ENCODE results near the gene BCORL1. TPM values are rescaled to one million over a fixed set of nuclear protein-coding genes. Genes with fewer than 3 reads are reported as not detected.

BCORL1 gene
- total RNA-seq, 2 donors from 2014 or later: 3.0 to 4.4 TPM

- H3K4me1 ChIP-seq: peaks cover 5% of the 10 kb centered on the region
- H3K27ac ChIP-seq: no peak overlapping the region
- 47% methylated on average over 3 of the region's 3 CpGs for WGBS, 2 donors
- H3K9me3 ChIP-seq: no peaks in the 10 kb centered on the region
- intact Hi-C loops (cut with DNase I): no loop called here
- no peaks in the 10 kb centered on the region for H3K36me3 ChIP-seq (replicated peaks in 1 of 2; ENCODE audit: insufficient read depth in 1 of 2, low read depth in 2 of 2)
- DNase-seq (no peak), ATAC-seq (no peak)
- H3K27me3 ChIP-seq: no peaks in the 10 kb centered on the region
- TF ChIP-seq POLR2A (IDR thresholded peaks at IDR 0.05) (no peak), CTCF (IDR thresholded peaks at IDR 0.05) (no peak)
- H3K4me3 ChIP-seq: no peak overlapping the region
Measured at GRCh38 chrX:129987871-129988270, 5.4 kb downstream of the BCORL1 start.

GRCh38 chrX:129992181-129992580 lies 9.7 kb downstream of the BCORL1 start:
- WGBS, 2 donors: 78 to 81% methylated on average over 3 to 4 of the region's 5 CpGs
- Histone ChIP-seq H3K36me3 (replicated peaks in 1 of 2; ENCODE audit: insufficient read depth in 1 of 2, low read depth in 2 of 2) (no peaks in the 10 kb centered on the region), H3K4me1 (no peaks in the 10 kb centered on the region), H3K4me3 (no peak overlapping the region), H3K27ac (no peak overlapping the region), H3K9me3 (no peaks in the 10 kb centered on the region), H3K27me3 (no peaks in the 10 kb centered on the region)
- intact Hi-C loops (cut with DNase I): no loop called here
- TF ChIP-seq CTCF (IDR thresholded peaks at IDR 0.05): no peak
- TF ChIP-seq POLR2A (IDR thresholded peaks at IDR 0.05): no peak
- no peak for ATAC-seq
- DNase-seq: no peak

DNA sequence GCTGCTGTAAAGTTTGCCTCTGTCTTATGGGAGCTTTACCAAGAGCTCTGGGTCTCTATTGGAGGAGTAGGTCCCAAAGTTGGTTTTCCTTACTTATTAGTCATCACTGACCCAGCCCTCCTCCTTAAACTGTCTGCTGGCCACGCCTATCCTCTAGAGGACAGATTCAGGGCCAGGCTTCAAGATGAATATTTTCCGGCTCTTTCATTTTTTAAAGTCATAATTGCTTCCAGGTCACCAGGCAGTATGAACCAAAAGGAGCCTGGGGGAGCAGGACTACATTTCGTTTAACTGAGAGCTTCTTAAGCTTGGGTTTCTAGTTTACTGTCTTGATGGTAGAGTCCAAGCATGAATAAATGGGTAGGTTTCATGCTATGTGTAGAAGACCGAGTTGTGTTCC lies 13.7 kb downstream of the BCORL1 start:
- Histone ChIP-seq H3K36me3 (replicated peaks in 1 of 2; ENCODE audit: insufficient read depth in 1 of 2, low read depth in 2 of 2) (no peaks in the 10 kb centered on the region), H3K4me3 (no peak overlapping the region), H3K27me3 (no peaks in the 10 kb centered on the region), H3K4me1 (no peaks in the 10 kb centered on the region), H3K9me3 (no peaks in the 10 kb centered on the region), H3K27ac (no peak overlapping the region)
- DNase-seq (no peak), ATAC-seq (no peak)
- 73 to 96% methylated on average over 3 to 4 of the region's 4 CpGs for WGBS, 2 donors
- intact Hi-C loops (cut with DNase I): no loop called here
- TF ChIP-seq POLR2A (IDR thresholded peaks at IDR 0.05) (no peak), CTCF (IDR thresholded peaks at IDR 0.05) (no peak)

GRCh38 chrX:129997086-129997485 lies 14.7 kb downstream of the BCORL1 start:
- intact Hi-C loops (cut with DNase I): no loop called here
- H3K27ac ChIP-seq: no peak overlapping the region
- no peak for TF ChIP-seq POLR2A (IDR thresholded peaks at IDR 0.05)
- 79 to 93% methylated on average over 5 of the region's 5 CpGs for WGBS, 2 donors
- no peaks in the 10 kb centered on the region for H3K27me3 ChIP-seq
- no peaks in the 10 kb centered on the region for H3K36me3 ChIP-seq (replicated peaks in 1 of 2; ENCODE audit: insufficient read depth in 1 of 2, low read depth in 2 of 2)
- DNase-seq (no peak), ATAC-seq (no peak)
- no peak overlapping the region for H3K4me3 ChIP-seq
- no peaks in the 10 kb centered on the region for H3K4me1 ChIP-seq
- no peaks in the 10 kb centered on the region for H3K9me3 ChIP-seq

- 83 to 89% methylated on average over 3 of the region's 3 CpGs for WGBS, 2 donors
- intact Hi-C loops (cut with DNase I): no loop called here
- TF ChIP-seq CTCF (IDR thresholded peaks at IDR 0.05) (no peak), POLR2A (IDR thresholded peaks at IDR 0.05) (no peak)
Measured at GRCh38 chrX:129998021-129998420, 15.6 kb downstream of the BCORL1 start.

More at GRCh38 chrX:129998021-129998420, 15.6 kb downstream of the BCORL1 start:
- Histone ChIP-seq H3K4me3 (no peak overlapping the region), H3K9me3 (no peaks in the 10 kb centered on the region), H3K36me3 (replicated peaks in 1 of 2; ENCODE audit: insufficient read depth in 1 of 2, low read depth in 2 of 2) (no peaks in the 10 kb centered on the region), H3K27me3 (no peaks in the 10 kb centered on the region), H3K27ac (no peak overlapping the region), H3K4me1 (no peaks in the 10 kb centered on the region)
- ATAC-seq: no peak
- DNase-seq: no peak

Measured in body of pancreas (tissue), 4 donors.